BLaER1 treated with 17β-estradiol and CSF1 and Interleukin-3, amounts not matched to agents 10 nM and 100 nM (cell line): Measurements from ENCODE around the gene COL18A1.
"Not testable (repeated sequence)": the region's sequence is repeated elsewhere in the genome, so short reads cannot be mapped to it uniquely, and the experiment has no call there.

Experiments used
- H3K27ac ChIP-seq, 11 experiments: shearing (Covaris generic); formaldehyde crosslinking; 2 replicates each; pipeline ENCODE4 v1.8.1; 2022
- H3K27me3 ChIP-seq, 11 experiments: shearing (Covaris generic); formaldehyde crosslinking; 2 replicates each; pipeline ENCODE4 v1.8.1; 2022
- H3K36me3 ChIP-seq, 11 experiments: shearing (Covaris generic); formaldehyde crosslinking; 2 replicates each; pipeline ENCODE4 v1.8.1; 2022
- H3K4me1 ChIP-seq, 10 experiments: shearing (Covaris generic); formaldehyde crosslinking; 2 replicates each; pipeline ENCODE4 v1.8.1; 2022
- H3K4me2 ChIP-seq, 11 experiments: shearing (Covaris generic); formaldehyde crosslinking; 2 replicates each; pipeline ENCODE4 v1.8.1; 2022
- H3K4me3 ChIP-seq, 10 experiments: shearing (Covaris generic); formaldehyde crosslinking; 2 replicates each; pipeline ENCODE4 v1.8.1; 2022
- H3K9ac ChIP-seq, 11 experiments: shearing (Covaris generic); formaldehyde crosslinking; 2 replicates each; pipeline ENCODE4 v1.8.1; 2022
- H3K9me3 ChIP-seq, 11 experiments: shearing (Covaris generic); formaldehyde crosslinking; replicated peaks in 1 of 11; 2 replicates each; pipeline ENCODE4 v1.8.1; 2022
- H4K20me1 ChIP-seq, 11 experiments: shearing (Covaris generic); formaldehyde crosslinking; 2 replicates each; pipeline ENCODE4 v1.8.1; 2022
- Cebpa-rat ChIP-seq, 11 experiments: shearing (Covaris generic); IDR thresholded peaks; 2 replicates each; pipeline ENCODE4 v1.8.1; 2022

Gene COL18A1

GRCh38 chr21:45439901-45440461 lies 35.0 kb downstream of the COL18A1 start:
- Histone ChIP-seq H3K27ac (no peak overlapping the region), H4K20me1 (no peaks in the 10 kb centered on the region), H3K4me2 (peak overlapping the region in 8 of 11 experiments; percentile 61 to 87 (median 76); a peak in 13 of 22 replicates), H3K27me3 (peaks cover 0 to 8% (median 0%) of the 10 kb centered on the region in 11 experiments; a peak in 2 of 22 replicates), H3K4me1 (peaks cover 22 to 47% (median 39%) of the 10 kb centered on the region in 10 experiments), H3K9me3 (peaks cover 0 to 11% (median 7%) of the 10 kb centered on the region in 11 experiments; a peak in 9 of 22 replicates), H3K4me3 (no peak overlapping the region), H3K36me3 (no peaks in the 10 kb centered on the region), H3K9ac (no peak overlapping the region)
- no peak for TF ChIP-seq Cebpa-rat (IDR thresholded peaks at IDR 0.05)

GRCh38 chr21:45440736-45441350 lies 35.9 kb downstream of the COL18A1 start:
- Histone ChIP-seq H3K4me1 (peaks cover 16 to 40% (median 31%) of the 10 kb centered on the region in 10 experiments), H3K27ac (no peak overlapping the region), H4K20me1 (no peaks in the 10 kb centered on the region), H3K36me3 (no peaks in the 10 kb centered on the region), H3K9ac (no peak overlapping the region), H3K27me3 (peaks cover 0 to 8% (median 0%) of the 10 kb centered on the region in 11 experiments; a peak in 2 of 22 replicates), H3K4me2 (no peak overlapping the region), H3K9me3 (peaks cover under 1 to 19% (median 9%) of the 10 kb centered on the region in 11 experiments; a peak in 16 of 22 replicates), H3K4me3 (no peak overlapping the region)
- no peak for TF ChIP-seq Cebpa-rat (IDR thresholded peaks at IDR 0.05)

- no peaks in the 10 kb centered on the region for H3K36me3 ChIP-seq
These were observed 36.7 kb downstream of the COL18A1 start for GRCh38 chr21:45441431-45442255.

GRCh38 chr21:45442276-45442675 lies 37.3 kb downstream of the COL18A1 start:
- Histone ChIP-seq H4K20me1 (no peaks in the 10 kb centered on the region), H3K27ac (no peak overlapping the region), H3K9ac (no peak overlapping the region), H3K36me3 (no peaks in the 10 kb centered on the region), H3K9me3 (peaks cover 12 to 30% (median 20%) of the 10 kb centered on the region in 11 experiments; a peak in 20 of 22 replicates), H3K4me3 (no peak overlapping the region), H3K4me1 (peaks cover 6 to 30% (median 21%) of the 10 kb centered on the region in 10 experiments; a peak in 19 of 20 replicates), H3K4me2 (no peak overlapping the region), H3K27me3 (peaks cover 0 to 8% (median 0%) of the 10 kb centered on the region in 11 experiments; a peak in 2 of 22 replicates)
- TF ChIP-seq Cebpa-rat (IDR thresholded peaks at IDR 0.05): no peak

More at GRCh38 chr21:45441431-45442255, 36.7 kb downstream of the COL18A1 start:
- Histone ChIP-seq H4K20me1 (no peaks in the 10 kb centered on the region), H3K4me2 (no peak overlapping the region), H3K27ac (no peak overlapping the region), H3K9ac (no peak overlapping the region), H3K27me3 (peaks cover 0 to 8% (median 0%) of the 10 kb centered on the region in 11 experiments; a peak in 2 of 22 replicates), H3K4me1 (peaks cover 9 to 33% (median 24%) of the 10 kb centered on the region in 10 experiments; a peak in 19 of 20 replicates), H3K4me3 (no peak overlapping the region), H3K9me3 (peaks cover 8 to 27% (median 17%) of the 10 kb centered on the region in 11 experiments; a peak in 20 of 22 replicates)
- no peak for TF ChIP-seq Cebpa-rat (IDR thresholded peaks at IDR 0.05)

- not testable (repeated sequence) for H3K36me3 ChIP-seq, H3K9ac ChIP-seq, H3K27ac ChIP-seq, H3K4me3 ChIP-seq, H3K27me3 ChIP-seq, H4K20me1 ChIP-seq
- H3K4me2 ChIP-seq: peak overlapping the region in 7 of 11 experiments; percentile 3 to 49 (median 35); a peak in 8 of 22 replicates
- H3K4me1 ChIP-seq: peaks cover 6 to 30% (median 21%) of the 10 kb centered on the region in 10 experiments; a peak in 19 of 20 replicates
- H3K9me3 ChIP-seq: peaks cover 12 to 35% (median 20%) of the 10 kb centered on the region in 11 experiments; a peak in 20 of 22 replicates
These were observed 38.0 kb downstream of the COL18A1 start for GRCh38 chr21:45442686-45443594.

GRCh38 chr21:45443595-45444181 lies 38.7 kb downstream of the COL18A1 start:
- TF ChIP-seq Cebpa-rat (IDR thresholded peaks at IDR 0.05): no peak
- no peak overlapping the region for H3K27ac ChIP-seq
- peak overlapping the region in 7 of 11 experiments; percentile 3 to 49 (median 35); a peak in 8 of 22 replicates for H3K4me2 ChIP-seq
- H3K9ac ChIP-seq: no peak overlapping the region
- peaks cover 5 to 27% (median 18%) of the 10 kb centered on the region in 10 experiments; a peak in 19 of 20 replicates for H3K4me1 ChIP-seq
- H3K4me3 ChIP-seq: no peak overlapping the region
- peaks cover 12 to 35% (median 20%) of the 10 kb centered on the region in 11 experiments; a peak in 20 of 22 replicates for H3K9me3 ChIP-seq
- peaks cover 0 to 5% (median 0%) of the 10 kb centered on the region in 11 experiments; a peak in 2 of 22 replicates for H3K27me3 ChIP-seq
- no peaks in the 10 kb centered on the region for H3K36me3 ChIP-seq
- no peaks in the 10 kb centered on the region for H4K20me1 ChIP-seq

GRCh38 chr21:45444385-45444784 lies 39.4 kb downstream of the COL18A1 start:
- Histone ChIP-seq H3K4me3 (no peak overlapping the region), H3K4me1 (peaks cover 0 to 21% (median 14%) of the 10 kb centered on the region in 10 experiments; a peak in 16 of 20 replicates), H3K9ac (no peak overlapping the region), H3K4me2 (peak overlapping the region in 5 of 11 experiments; percentile 3 to 49 (median 34); a peak in 3 of 22 replicates), H3K9me3 (peaks cover 12 to 35% (median 20%) of the 10 kb centered on the region in 11 experiments; a peak in 20 of 22 replicates), H3K36me3 (no peaks in the 10 kb centered on the region), H3K27me3 (no peaks in the 10 kb centered on the region), H4K20me1 (no peaks in the 10 kb centered on the region), H3K27ac (no peak overlapping the region)
- TF ChIP-seq Cebpa-rat (IDR thresholded peaks at IDR 0.05): no peak

- no peaks in the 10 kb centered on the region for H3K36me3 ChIP-seq
- H3K27ac ChIP-seq: no peak overlapping the region
- no peaks in the 10 kb centered on the region for H4K20me1 ChIP-seq
- no peak for TF ChIP-seq Cebpa-rat (IDR thresholded peaks at IDR 0.05)
- H3K4me3 ChIP-seq: no peak overlapping the region
- H3K27me3 ChIP-seq: no peaks in the 10 kb centered on the region
- H3K9ac ChIP-seq: no peak overlapping the region
- H3K4me1 ChIP-seq: peaks cover 0 to 27% (median 13%) of the 10 kb centered on the region in 10 experiments; a peak in 15 of 20 replicates
- H3K9me3 ChIP-seq: peaks cover 12 to 35% (median 20%) of the 10 kb centered on the region in 11 experiments; a peak in 20 of 22 replicates
- no peak overlapping the region for H3K4me2 ChIP-seq
These were observed 40.4 kb downstream of the COL18A1 start for GRCh38 chr21:45445369-45445768.
